GM21576 (cell line): Measurements from ENCODE around the gene LIMS2.

Source experiments
- ATAC-seq: cut with Tn5 transposase; IDR thresholded peaks from one replicate; pipeline ENCODE4 v1.9.1; 2021; ENCODE audit warnings: mild to moderate bottlenecking, moderate library complexity; ENCODE audit not compliant: unreplicated experiment

LIMS2 gene, protein sequence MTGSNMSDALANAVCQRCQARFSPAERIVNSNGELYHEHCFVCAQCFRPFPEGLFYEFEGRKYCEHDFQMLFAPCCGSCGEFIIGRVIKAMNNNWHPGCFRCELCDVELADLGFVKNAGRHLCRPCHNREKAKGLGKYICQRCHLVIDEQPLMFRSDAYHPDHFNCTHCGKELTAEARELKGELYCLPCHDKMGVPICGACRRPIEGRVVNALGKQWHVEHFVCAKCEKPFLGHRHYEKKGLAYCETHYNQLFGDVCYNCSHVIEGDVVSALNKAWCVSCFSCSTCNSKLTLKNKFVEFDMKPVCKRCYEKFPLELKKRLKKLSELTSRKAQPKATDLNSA

GRCh38 chr2:127675331-127676261 lies at the start of gene LIMS2:
Gene LIMS2 (minus strand): TSS chr2:127675530. CDS start chr2:127675024, 506 bp downstream.
- ATAC-seq, result no peak

DNA sequence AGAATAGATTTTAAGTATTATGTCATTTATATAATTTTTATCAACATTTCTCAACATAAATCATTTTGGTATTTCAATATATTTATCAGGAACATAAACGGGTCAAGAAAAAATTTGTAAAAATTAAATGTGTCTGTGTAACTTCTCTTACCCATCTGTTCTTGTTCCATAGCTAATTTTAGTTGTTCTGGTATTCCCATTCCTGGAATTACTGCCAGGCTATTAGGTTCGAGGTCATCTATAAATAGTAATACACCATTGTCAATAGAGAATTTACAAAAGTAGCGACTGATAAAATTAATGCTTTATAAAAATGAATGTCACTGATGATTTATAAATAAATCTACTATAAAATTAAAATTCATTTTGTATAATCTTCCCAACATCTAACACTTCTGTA lies 47.5 kb upstream of the LIMS2 start:
- ATAC-seq, result no peak

GRCh38 chr2:127721978-127722355 lies 46.6 kb upstream of the LIMS2 start:
- ATAC-seq, result no peak

GRCh38 chr2:127721311-127721977 lies 46.1 kb upstream of the LIMS2 start:
- no peak for ATAC-seq

GRCh38 chr2:127719301-127720218 lies 44.2 kb upstream of the LIMS2 start:
- ATAC-seq, result no peak

DNA sequence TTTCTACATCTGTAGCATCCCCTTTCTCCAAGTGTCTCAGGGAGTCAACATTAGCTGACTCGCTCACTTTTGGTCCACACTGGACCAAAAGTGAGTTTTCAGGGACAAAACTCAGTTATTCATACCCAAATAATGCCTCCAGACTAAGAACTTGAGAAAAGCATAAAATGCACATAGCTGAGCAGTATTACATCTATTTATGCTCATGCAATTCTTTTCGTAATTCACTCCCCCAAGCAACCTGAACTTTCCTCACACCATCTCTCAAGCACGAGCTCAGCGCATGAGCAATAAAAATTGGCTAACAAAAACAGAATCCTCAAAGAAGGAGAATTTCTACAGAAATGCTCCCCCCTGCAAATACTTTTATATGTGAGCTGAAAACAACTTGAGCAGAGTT lies 42.9 kb upstream of the LIMS2 start:
- ATAC-seq, result no peak

DNA sequence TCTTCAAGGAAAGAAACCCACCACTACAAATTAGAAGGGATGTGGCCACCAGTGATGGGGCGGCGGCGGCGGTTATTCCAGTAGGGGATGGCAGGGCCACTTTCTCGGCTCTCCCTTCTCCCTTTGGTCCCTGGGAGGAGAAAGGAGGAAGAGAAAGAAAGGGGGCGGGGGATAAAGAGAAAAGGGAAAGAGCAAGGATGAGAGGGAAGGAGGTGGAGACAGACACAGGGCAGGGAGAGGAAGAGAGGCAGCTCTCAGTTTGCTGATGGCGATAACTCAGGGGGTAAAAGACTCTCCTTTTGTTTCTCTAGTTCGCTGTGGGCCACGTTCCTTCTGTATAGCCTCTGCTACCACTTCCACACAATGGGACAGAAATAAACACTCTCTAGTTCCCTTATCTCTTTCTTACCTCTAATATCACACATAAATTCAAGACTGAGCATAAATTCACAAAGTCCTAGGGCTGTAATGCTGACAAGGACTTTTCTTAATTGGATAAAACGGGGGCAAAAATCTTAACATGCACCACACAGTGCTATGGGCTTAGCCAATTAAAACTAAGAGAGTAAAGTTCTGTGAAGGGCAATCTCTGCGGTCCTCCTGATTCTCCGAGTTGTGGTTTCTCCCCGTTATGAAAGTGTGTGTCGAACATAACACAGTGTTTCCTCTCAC lies 40.6 kb upstream of the LIMS2 start:
- ATAC-seq, result no peak

DNA sequence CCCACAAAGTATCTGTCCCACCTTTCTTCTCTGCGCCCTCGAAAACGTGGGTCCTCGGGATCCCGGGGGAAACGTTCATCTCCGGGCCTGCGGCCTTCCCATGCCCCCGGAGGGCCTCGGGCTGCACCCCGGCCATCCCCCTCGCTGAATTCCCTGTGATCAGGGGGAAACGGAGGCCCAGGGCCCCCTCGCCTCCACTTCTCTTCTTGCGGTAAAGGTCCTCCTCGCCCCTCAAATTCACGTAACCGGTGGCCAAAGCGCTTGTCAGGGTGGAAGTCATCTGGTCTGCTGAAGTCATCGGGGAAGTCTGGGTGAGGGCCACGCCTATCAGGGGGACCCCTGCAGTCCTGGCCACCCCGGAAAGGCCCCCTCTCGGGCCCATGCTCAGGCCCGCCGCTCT lies 38.2 kb upstream of the LIMS2 start:
- no peak for ATAC-seq

DNA sequence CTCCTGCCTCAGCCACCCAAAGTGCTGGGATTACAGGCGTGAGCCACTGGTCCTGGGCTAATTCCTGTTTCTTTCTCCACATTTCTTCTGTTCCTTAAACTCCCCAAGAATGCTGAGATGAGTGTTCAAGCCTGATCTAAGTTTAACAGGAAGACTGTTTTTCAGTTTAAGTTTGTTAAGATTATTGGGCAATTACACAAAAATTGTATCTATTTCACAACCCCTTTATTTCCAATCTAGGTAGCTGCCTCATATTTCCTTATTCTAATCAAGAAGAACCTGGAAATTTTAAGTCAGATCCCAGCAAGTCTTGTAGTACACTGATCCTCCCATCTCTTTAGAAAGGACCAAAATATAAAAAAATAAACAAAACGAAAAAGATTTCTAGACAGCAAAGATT lies 37.7 kb upstream of the LIMS2 start:
- no peak for ATAC-seq

DNA sequence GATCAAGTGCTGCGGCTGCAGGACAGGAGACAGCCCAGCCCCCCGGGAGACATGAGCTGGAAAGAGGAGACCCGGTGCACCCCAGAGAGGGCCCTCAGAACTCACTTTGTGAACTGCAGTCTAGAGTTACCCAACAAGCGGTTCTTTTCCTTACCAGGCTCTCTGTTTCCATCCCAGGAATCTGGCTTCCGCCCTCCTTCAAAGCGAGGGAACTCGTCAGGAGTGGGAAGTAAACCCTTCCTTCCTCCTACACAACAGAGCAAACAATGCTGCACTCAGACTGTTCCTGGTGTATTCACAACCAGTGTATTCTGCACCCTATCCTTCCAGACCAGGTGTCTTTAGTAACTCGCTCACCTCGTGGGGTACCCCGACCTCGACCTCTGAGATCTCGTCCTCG lies 34.0 kb upstream of the LIMS2 start:
- no peak for ATAC-seq

- no peak for ATAC-seq
Measured at GRCh38 chr2:127707890-127708648, 32.7 kb upstream of the LIMS2 start.

DNA sequence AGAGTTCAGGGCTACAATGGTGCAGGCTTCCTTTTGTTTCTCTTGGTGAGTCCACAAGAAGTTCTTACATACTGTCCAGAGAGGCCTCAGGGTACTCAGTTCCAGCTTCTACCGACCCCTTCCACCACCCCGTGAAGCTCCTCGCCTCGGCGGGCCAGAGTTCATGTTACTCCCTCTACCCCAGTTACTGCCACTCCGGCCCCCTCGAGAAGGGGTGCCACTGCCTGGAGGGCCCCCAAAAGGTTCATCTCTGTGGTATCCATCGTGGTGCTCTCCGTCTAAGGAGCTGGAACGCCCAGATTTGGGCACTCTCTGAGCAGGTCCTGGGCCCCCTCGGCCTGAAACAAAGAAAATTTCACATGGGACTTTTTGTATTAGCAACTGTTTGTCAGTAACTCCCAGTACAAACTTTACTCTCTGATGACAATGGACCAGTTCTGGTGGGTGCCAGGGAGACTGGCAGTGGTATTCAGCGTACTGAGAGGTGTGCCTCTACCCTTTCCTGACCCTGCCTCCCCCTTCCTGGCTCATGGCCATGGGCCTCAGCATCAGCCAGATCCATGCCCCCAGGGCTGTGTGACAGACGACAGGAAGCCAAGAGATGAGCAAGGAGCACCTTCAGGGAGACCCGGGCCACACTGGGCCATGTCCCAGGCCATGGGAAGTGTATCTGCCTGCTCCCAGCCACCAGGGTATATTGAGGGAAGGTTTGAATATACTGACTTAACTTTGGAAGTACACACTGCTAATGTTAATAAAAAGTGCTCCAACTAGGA lies 31.1 kb upstream of the LIMS2 start:
- ATAC-seq, result no peak

DNA sequence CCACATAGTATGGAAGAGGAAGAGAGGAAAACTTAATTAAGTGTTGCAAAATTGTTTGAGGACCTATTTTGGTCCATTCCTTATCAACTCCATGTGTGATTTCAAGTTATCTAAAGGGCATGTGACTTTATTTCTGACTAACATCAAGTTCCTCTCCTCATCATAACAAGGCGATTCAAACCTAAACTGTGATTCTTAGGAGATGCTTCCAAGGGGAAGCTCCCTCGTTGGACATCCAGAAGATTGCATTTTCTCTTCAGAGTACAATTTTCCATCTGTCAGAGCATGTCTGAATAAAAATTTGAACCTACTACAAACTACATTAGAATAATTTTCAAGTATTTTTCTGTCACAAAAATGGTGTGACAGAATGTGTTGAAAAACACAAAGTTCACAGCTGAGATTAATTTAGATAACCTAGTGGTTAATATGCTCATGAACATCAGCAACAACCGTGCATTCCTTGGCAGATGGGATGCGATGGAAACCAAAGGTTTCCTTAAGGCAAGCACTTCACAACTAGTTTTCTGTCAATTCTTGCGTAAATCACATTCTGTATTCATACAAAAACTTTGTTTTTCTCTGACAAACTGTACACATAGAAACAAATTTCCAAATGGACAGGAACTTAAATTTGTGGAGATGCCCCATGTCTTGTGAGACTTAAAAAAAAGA lies 30.2 kb upstream of the LIMS2 start:
- no peak for ATAC-seq

- no peak for ATAC-seq
Measured at GRCh38 chr2:127704641-127705390, 29.5 kb upstream of the LIMS2 start.

DNA sequence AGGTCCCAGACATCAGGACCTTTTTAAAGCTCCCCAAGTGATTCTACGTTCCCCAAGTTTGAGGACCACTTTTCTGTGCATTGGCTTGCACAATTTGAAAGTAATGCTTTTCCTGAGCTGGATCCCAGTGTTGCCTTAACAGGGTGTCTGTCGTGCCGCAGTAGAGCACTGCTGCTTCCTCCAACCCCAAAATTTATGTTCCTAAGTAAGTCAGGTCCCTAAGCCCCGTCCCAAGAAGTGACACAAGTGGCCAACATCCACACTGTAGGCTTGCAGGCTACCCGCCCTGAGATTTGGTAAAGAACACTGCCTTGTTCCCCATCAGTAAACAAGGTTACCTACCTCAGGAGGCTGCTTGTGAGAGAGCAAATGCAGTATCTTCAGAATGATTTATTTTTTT lies 28.0 kb upstream of the LIMS2 start:
- ATAC-seq, result no peak

GRCh38 chr2:127702395-127703009 lies 27.2 kb upstream of the LIMS2 start:
- ATAC-seq, result no peak
